Left ventricle myocardium inferior (tissue), 1 donor: ENCODE data around the gene ECPAS. TPM values are rescaled to one million over a fixed set of nuclear protein-coding genes. Genes with fewer than 3 reads are reported as not detected.
A peak's percentile ranks its signal among the peaks of the same experiment; 100 is the strongest.
"Not testable (repeated sequence)": the region's sequence is repeated elsewhere in the genome, so short reads cannot be mapped to it uniquely, and the experiment has no call there.

ENCODE experiments used
- DNase-seq: peaks from one replicate; pipeline ENCODE4 v3.0.0-alpha.2; 2020
- H3K27ac ChIP-seq: fragments of 200-600 bp; replicated peaks from 2 replicates; pipeline ENCODE4 v1.8.0; 2021
- H3K27me3 ChIP-seq: fragments of 200-600 bp; 2 replicates; pipeline ENCODE4 v1.8.0; 2021; ENCODE audit warnings: low read depth
- H3K36me3 ChIP-seq: fragments of 200-600 bp; 2 replicates; pipeline ENCODE4 v1.8.0; 2021
- H3K4me1 ChIP-seq: fragments of 200-600 bp; 2 replicates; pipeline ENCODE4 v1.8.0; 2021
- H3K4me3 ChIP-seq: fragments of 200-600 bp; 2 replicates; pipeline ENCODE4 v1.8.0; 2021; ENCODE audit warnings: mild to moderate bottlenecking, moderate library complexity
- H3K9me3 ChIP-seq: fragments of 200-600 bp; replicated peaks from 2 replicates; pipeline ENCODE4 v1.8.0; 2021
- CTCF ChIP-seq: fragments of 200-600 bp; IDR thresholded peaks from 2 replicates; pipeline ENCODE4 v1.8.0; 2021; ENCODE audit warnings: antibody characterized with exemption, mild to moderate bottlenecking, borderline replicate concordance
- intact Hi-C: fragments of 100-400 bp; cut with micrococcal nuclease; formaldehyde crosslinking; loops from one replicate; pipeline ENCODE4 v1.11.0; 2022
- total RNA-seq: library from RNA; stranded (reverse); fragmentation: NEBNext Ultra II Directional; extraction: Animal tissue kit (Norgen Biotek cat#: 25700); gene quantifications from one replicate; pipeline ENCODE4 v1.2.1, GENCODE V29; 2021
- donor health status: DM: no; HTN: yes; CAD: no; lungs with severe emphysema.

ECPAS gene
- total RNA-seq, 1 donor from 2014 or later, result 115 TPM

GRCh38 chr9:111502506-111502905 is 18.3 kb upstream of the ECPAS start:
- H3K36me3 ChIP-seq, result no peaks in the 10 kb centered on the region
- TF ChIP-seq CTCF, result no peak
- no peaks in the 10 kb centered on the region for H3K9me3 ChIP-seq
- no peak overlapping the region for H3K4me3 ChIP-seq
- intact Hi-C loops, result no loop called here
- H3K4me1 ChIP-seq, result no peaks in the 10 kb centered on the region
- peak; percentile 22 for DNase-seq
- H3K27ac ChIP-seq, result no peak overlapping the region
- no peaks in the 10 kb centered on the region for H3K27me3 ChIP-seq

- intact Hi-C loops, result no loop called here
- H3K4me3 ChIP-seq, result no peak overlapping the region
- H3K27me3 ChIP-seq, result no peaks in the 10 kb centered on the region
- H3K27ac ChIP-seq, result no peak overlapping the region
- no peaks in the 10 kb centered on the region for H3K36me3 ChIP-seq
- no peak for TF ChIP-seq CTCF
- H3K4me1 ChIP-seq, result no peaks in the 10 kb centered on the region
- no peaks in the 10 kb centered on the region for H3K9me3 ChIP-seq
- no peak for DNase-seq
These were observed 17.5 kb upstream of the ECPAS start for GRCh38 chr9:111501648-111502047.

GRCh38 chr9:111501005-111501562 is 16.9 kb upstream of the ECPAS start:
- Histone ChIP-seq H3K27me3 (no peaks in the 10 kb centered on the region), H3K4me1 (no peaks in the 10 kb centered on the region), H3K36me3 (no peaks in the 10 kb centered on the region), H3K27ac (no peak overlapping the region), H3K4me3 (no peak overlapping the region), H3K9me3 (no peaks in the 10 kb centered on the region)
- no peak for DNase-seq
- intact Hi-C loops, result no loop called here
- no peak for TF ChIP-seq CTCF

- DNase-seq, H3K4me3 ChIP-seq, intact Hi-C loops, H3K27me3 ChIP-seq, H3K9me3 ChIP-seq, H3K4me1 ChIP-seq, H3K36me3 ChIP-seq, H3K27ac ChIP-seq: not testable (repeated sequence)
These were observed 13.0 kb upstream of the ECPAS start for GRCh38 chr9:111497196-111497595.

- Histone ChIP-seq H3K27me3 (no peaks in the 10 kb centered on the region), H3K27ac (peak overlapping the region; percentile 98), H3K4me1 (peaks cover 30% of the 10 kb centered on the region), H3K36me3 (no peaks in the 10 kb centered on the region), H3K4me3 (peak overlapping the region; percentile 92), H3K9me3 (no peaks in the 10 kb centered on the region)
- TF ChIP-seq CTCF, result no peak
- intact Hi-C loops, result no loop called here
- DNase-seq, result no peak
These were observed 350 bp upstream of the ECPAS start for GRCh38 chr9:111484572-111484894.

GRCh38 chr9:111483439-111483857 is 735 bp downstream of the ECPAS start:
- intact Hi-C loops, result no loop called here
- H3K4me3 ChIP-seq, result peak overlapping the region; percentile 92
- H3K27me3 ChIP-seq, result no peaks in the 10 kb centered on the region
- no peak for TF ChIP-seq CTCF
- H3K27ac ChIP-seq, result peak overlapping the region; percentile 98
- no peaks in the 10 kb centered on the region for H3K9me3 ChIP-seq
- no peak for DNase-seq
- peaks cover 39% of the 10 kb centered on the region for H3K4me1 ChIP-seq
- H3K36me3 ChIP-seq, result no peaks in the 10 kb centered on the region
